HUDEP-2 (cell line): ENCODE data around the gene DSCAM.

Experiments used
- DNase-seq, 76 experiments: peaks; one replicate each; lab custom pipeline; 2025; ENCODE audit not compliant: unreplicated experiment in 76 of 76; lab: John Stamatoyannopoulos, UW

Gene DSCAM

GRCh38 chr21:40416572-40416971, 430.4 kb downstream of the DSCAM start:
- DNase-seq: no peak

- DNase-seq: no peak
Measured at GRCh38 chr21:40408561-40408960, 438.4 kb downstream of the DSCAM start.

GRCh38 chr21:40404396-40404800, 442.6 kb downstream of the DSCAM start:
- DNase-seq: no peak

- DNase-seq: no peak
Measured at GRCh38 chr21:40402884-40403582, 443.9 kb downstream of the DSCAM start.

- DNase-seq: no peak
Measured at GRCh38 chr21:40395732-40396131, 451.2 kb downstream of the DSCAM start.

- no peak for DNase-seq
Measured at GRCh38 chr21:40393066-40393465, 453.9 kb downstream of the DSCAM start.

GRCh38 chr21:40388046-40388445, 458.9 kb downstream of the DSCAM start:
- DNase-seq: no peak

- no peak for DNase-seq
Measured at GRCh38 chr21:40386981-40387747, 459.8 kb downstream of the DSCAM start.

- peak in 45 of 76 experiments; percentile 1 to 57 (median 22) for DNase-seq
Measured at GRCh38 chr21:40386294-40386911, 460.6 kb downstream of the DSCAM start.

GRCh38 chr21:40385883-40386282, 461.1 kb downstream of the DSCAM start:
- no peak for DNase-seq

GRCh38 chr21:40383951-40384350, 463.0 kb downstream of the DSCAM start:
- DNase-seq: no peak

- DNase-seq: no peak
Measured at GRCh38 chr21:40381111-40381510, 465.8 kb downstream of the DSCAM start.

- no peak for DNase-seq
Measured at GRCh38 chr21:40379881-40380810, 466.8 kb downstream of the DSCAM start.

- no peak for DNase-seq
Measured at GRCh38 chr21:40377135-40377534, 469.8 kb downstream of the DSCAM start.

- DNase-seq: no peak
Measured at GRCh38 chr21:40373761-40374160, 473.2 kb downstream of the DSCAM start.

GRCh38 chr21:40372506-40372905, 474.5 kb downstream of the DSCAM start:
- DNase-seq: no peak

- no peak for DNase-seq
Measured at GRCh38 chr21:40371329-40371728, 475.6 kb downstream of the DSCAM start.

- no peak for DNase-seq
Measured at GRCh38 chr21:40356644-40357043, 490.3 kb downstream of the DSCAM start.

GRCh38 chr21:40355076-40355475, 491.9 kb downstream of the DSCAM start:
- peak in 10 of 76 experiments; percentile 1 to 45 (median 18) for DNase-seq

GRCh38 chr21:40351006-40351405, 496.0 kb downstream of the DSCAM start:
- DNase-seq: no peak

GRCh38 chr21:40349591-40349990, 497.4 kb downstream of the DSCAM start:
- no peak for DNase-seq
